T-helper 2 cell treated with Interferon-gamma antibody and Interleukin-4, amounts not matched to agents 100 ng/mL and 5 ng/mL, for 36 hours (primary cell): ENCODE results near the gene SFXN5. TPM values are rescaled to one million over a fixed set of nuclear protein-coding genes. Genes with fewer than 3 reads are reported as not detected.

Source experiments
- intact Hi-C: fragments of 100-400 bp; cut with micrococcal nuclease; formaldehyde crosslinking; loops from one replicate; pipeline ENCODE4 v1.15.1; 2023
- total RNA-seq: library from RNA; stranded (reverse); gene quantifications from 2 replicates; pipeline ENCODE4 v1.2.3, GENCODE V29; 2022

The SFXN5 gene
- total RNA-seq, 1 donor from 2014 or later, result 13.7 TPM

- intact Hi-C loops, result no loop called here
Measured at GRCh38 chr2:72998724-72999123, 72.8 kb downstream of the SFXN5 start.

DNA sequence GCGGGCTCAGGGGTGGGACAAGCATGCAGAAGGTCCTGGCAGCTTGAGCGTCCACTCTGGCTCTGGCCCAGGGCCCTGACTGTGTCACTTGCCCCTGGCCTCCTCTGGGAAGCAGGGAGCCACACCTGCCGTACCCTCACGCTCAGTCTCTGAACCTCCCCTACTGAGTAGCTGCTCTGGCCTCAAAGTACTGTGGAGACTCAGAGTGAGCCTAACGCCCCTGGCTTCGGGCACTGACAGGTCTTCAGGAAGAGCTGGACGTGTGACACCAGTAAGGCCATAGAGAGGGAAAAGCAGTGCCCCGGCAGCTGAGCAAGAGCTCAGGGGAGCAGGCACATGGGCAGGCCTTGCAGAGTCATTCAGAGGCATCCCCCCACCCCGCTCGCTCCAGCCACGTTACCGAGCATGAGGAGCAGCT lies 73.3 kb downstream of the SFXN5 start:
- intact Hi-C loops, result no loop called here

DNA sequence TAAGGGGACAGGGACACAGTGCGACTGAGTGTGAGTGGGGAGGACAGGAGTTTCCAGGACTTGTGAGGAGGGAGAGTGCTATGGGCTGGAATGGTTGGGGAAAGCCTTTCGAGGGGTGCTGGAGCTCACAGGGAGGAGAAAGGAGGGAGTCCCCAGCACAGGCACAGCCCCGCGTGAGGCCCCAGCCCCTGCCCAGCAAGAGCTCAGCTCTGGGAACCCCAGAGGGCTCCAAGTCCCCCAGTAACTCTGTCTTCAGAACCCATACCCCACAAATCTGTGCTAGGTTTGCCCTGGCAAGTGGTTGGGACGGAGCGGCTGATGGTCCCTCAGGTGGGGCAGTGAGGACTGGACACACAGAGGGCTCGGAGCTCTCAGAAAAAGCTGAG lies 75.4 kb downstream of the SFXN5 start:
- intact Hi-C loops, result no loop called here

DNA sequence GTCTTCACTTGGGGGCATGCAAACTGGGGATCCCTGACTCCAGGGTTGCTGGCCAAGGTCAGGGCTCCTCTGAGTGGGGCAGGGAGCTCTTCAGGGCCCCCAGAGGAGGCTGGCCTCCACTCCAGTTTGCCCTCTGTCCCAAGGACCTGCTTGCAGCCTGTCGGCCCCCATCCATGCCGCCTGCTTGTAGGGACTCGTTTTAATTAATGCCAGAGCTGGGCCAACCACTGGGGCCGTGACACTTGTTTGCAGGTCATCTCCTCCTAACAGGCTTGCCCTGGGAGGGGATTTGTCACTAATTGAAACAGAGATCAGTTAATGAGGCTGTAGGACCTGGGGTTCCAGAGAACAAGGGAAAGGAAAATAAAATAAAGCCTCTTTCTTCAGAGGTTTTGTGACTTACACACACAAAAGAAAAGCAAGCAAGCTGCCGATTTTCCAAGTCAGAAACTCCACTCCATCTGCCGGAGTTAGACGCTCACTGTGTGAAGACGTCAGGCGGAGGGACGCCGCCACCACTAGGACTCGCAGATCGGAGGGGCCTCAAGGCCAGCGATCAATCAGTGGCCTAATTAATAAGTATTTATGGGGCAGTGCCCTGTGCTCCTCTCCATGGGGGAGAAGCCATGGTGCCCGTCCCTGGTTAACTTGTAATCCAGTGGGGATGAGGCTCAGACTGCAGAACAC lies 75.9 kb downstream of the SFXN5 start:
- intact Hi-C loops, result no loop called here

DNA sequence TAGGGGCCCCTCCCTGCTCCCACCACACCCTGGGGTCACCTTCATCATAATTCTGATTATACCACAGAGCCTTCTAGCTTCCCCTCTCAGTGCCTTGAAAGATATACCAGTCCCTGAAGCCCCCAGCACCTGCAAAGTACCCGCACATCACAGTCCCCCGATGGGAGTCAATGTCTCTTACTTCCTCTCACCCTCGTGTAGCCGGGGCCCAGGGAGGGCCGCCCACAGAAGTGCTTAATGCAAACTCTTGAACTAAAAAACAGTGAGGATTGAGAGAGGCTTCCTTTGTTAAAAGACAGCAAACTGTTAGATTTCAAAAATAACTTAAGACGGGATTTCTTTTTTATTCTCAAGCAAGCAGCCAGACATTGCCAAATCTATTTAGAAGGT lies 76.5 kb downstream of the SFXN5 start:
- intact Hi-C loops, result loop anchor here (5.0 kb wide), 1 partner anchor 92 kb away; no protein-coding TSS in a partner anchor

- intact Hi-C loops, result loop anchor here (5.0 kb wide), 1 partner anchor 93 kb away; no protein-coding TSS in a partner anchor
Measured at GRCh38 chr2:72994282-72994990, 77.1 kb downstream of the SFXN5 start.

DNA sequence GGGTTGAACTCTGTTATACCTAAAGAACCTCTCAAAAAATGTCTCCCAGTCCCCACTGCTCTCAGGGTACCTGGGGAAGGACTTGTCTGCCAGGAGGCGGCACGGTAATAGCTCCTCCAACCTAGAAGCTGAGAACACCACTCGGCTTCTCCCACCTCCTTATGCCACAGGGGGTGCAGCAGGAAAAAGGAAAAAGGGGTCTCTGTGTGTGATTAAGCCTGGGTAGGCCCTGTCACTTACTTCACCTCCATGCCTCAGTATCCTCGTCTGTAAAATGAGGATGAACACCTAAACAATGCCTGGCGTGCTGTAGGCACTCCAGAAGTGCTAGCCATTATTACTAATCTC lies 77.6 kb downstream of the SFXN5 start:
- intact Hi-C loops, result loop anchor here (1.0 to 5.0 kb wide), 3 partner anchors 93 to 183 kb away; no protein-coding TSS in a partner anchor

GRCh38 chr2:72993147-72993932 lies 78.2 kb downstream of the SFXN5 start:
- intact Hi-C loops, result loop anchor here (1.0 to 5.0 kb wide), 3 partner anchors 94 to 184 kb away; no protein-coding TSS in a partner anchor

DNA sequence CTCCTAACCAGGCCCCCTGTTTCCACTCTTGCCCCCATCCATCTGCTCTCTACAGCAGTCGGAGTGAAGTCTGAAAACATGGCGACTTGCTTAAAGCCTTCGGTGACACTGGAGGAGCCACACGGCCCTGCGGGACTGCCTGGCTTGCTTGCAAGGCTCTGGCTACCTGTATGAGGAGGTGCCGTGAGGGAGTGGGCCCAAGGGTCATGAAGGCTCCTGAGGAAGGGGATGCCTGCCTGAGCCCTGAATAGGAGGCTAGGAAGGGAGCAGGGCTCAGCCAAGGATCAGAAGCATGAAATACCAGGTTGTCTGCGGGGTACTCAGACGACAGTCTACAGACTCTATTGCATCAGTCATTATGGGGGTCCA lies 78.8 kb downstream of the SFXN5 start:
- intact Hi-C loops, result loop anchor here (1.0 to 5.0 kb wide), 3 partner anchors 95 to 185 kb away; no protein-coding TSS in a partner anchor

DNA sequence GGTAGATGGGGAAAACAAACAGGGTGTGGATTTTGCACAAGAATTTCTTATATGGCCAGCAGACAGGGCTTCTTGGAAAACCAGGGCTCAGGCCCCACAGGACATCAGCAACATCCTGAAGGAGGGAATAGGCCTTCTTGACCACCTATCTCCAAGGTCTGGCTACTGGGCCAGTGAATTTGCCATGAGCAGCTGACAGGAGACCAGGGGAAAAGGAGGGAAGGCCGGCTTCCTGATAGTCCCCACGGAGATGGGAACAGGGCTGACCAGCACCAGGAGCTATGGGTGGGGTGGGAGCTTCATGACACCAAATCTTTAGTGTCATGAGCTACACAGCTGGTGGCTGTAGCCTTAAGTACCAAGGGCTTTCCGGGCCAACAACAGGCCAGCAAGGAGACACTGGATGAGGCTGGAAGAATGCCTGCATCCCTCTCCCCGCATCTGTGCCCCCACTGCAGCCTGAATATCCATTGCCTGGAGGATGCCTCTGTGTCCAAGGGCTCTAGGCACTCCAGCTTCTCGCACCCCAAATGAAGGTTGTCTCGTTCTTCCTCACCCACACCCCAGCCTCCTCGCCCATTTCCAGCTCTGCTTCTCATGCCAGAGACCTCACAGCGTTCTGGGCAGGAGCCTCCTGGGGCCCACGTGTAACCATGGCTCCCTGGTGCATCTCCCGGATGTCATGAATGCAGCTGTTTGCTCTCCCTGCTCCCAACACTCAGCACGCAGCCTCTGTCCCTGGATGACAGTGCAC lies 79.4 kb downstream of the SFXN5 start:
- intact Hi-C loops, result loop anchor here (5.0 kb wide), 1 partner anchor 95 kb away; no protein-coding TSS in a partner anchor

DNA sequence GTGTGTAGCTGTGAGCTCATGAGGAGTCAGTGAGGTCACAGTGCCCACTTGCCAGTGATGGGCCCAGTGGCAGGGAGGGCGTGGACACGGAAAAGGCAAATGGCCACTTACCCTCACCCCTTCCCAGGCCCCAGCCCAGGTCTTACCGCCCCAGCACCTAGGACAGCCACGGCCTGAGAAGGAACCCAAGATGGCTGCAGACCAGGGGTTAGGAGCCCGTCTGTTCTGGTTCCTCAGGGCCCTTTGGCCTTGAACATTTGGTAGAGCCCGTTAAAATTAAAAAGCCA lies 80.1 kb downstream of the SFXN5 start:
- intact Hi-C loops, result loop anchor here (5.0 kb wide), 1 partner anchor 96 kb away; no protein-coding TSS in a partner anchor

GRCh38 chr2:72990695-72991438 lies 80.6 kb downstream of the SFXN5 start:
- intact Hi-C loops, result loop anchor here (5.0 kb wide), 1 partner anchor 96 kb away; no protein-coding TSS in a partner anchor

GRCh38 chr2:72989770-72990556 lies 81.5 kb downstream of the SFXN5 start:
- intact Hi-C loops, result loop anchor here (5.0 kb wide), 1 partner anchor 97 kb away; no protein-coding TSS in a partner anchor

DNA sequence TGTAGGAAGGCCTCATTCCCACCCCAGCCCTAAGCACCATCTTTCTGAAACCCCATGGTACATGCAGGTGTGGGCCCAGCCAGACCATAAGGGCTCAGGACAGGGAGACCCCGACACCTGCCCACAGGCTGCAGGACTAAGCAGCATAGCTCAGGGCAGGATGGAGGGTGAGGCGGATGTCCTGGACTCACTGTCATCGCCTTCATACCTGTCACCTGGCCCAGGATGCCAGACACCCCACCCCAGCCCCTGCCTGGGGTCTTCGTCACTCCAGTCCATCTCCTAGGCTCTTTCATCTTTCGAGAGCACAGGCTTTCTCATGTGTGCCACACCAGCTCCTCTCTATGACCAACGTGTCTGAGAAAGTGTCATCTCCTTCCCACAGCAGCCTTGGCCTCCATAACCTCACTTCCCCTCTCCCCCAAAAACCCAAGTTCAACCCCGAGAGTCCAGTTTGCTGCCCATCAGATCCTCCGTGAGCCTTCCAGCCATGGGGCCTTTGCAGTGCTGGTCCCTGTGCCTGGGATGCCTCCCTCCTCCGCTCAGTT lies 82.7 kb downstream of the SFXN5 start:
- intact Hi-C loops, result no loop called here

GRCh38 chr2:72988041-72988440 lies 83.5 kb downstream of the SFXN5 start:
- intact Hi-C loops, result no loop called here

- intact Hi-C loops, result no loop called here
Measured at GRCh38 chr2:72985891-72986683, 85.4 kb downstream of the SFXN5 start.

DNA sequence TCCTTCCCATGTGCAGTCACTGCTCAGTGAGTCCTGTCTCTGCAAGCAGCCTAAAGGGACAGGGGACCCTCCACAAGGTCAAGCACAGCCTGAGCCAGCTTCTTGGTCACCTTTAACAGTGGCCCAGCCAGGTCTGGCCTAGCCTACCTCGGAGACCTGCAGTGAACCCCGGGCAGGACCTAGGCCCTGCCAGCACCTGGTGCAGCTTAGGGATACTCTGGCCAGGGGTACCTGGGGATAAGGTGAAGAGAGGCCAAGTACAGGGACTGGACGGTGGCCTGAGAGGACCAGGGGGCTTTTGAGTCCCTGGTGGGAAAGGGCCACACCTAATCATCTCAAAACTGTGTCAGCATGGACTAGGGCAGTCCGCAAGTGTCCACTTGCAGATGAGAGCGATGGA lies 86.4 kb downstream of the SFXN5 start:
- intact Hi-C loops, result no loop called here

DNA sequence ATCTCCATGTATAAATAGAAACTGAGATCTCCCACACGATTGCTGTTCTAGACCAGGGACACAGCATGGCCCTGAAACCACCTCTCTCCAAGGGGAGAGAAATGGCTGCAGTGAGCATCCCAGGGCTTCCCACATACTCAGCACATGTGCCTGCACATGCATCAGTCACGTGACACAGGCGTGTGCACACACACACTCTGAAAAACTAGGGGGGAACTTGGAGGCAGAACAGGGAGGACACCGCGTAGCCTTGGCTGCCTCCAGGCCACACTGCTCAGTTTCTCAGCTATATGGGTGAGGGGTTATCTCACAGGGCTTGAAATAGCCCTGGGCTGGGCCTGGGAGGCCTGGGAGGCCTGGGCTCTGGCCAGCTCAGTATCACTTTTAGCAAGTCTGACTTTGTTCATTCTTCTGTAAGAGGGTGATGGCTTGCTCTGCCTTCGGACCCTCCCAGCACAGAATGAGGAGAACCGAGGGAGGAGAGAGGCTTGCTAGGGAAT lies 87.3 kb downstream of the SFXN5 start:
- intact Hi-C loops, result no loop called here
